SU-DHL-6 (cell line): ENCODE measurements around the gene TOMM34.

Source experiments
- H2AFZ ChIP-seq: fragments of 200-600 bp; sonication (generic); 2 replicates; pipeline ENCODE4 v1.6.1; 2014; ENCODE audit warnings: low read depth, mild to moderate bottlenecking, moderate library complexity, mixed read lengths, antibody characterized with exemption, low read length; ENCODE audit not compliant: severe bottlenecking
- H3F3A ChIP-seq: fragments of 200-600 bp; shearing (Covaris generic); 2 replicates; pipeline ENCODE4 v1.6.0; 2016; ENCODE audit warnings: antibody characterized with exemption, mild to moderate bottlenecking; ENCODE audit not compliant: insufficient read depth
- H3K27ac ChIP-seq: fragments of 200-600 bp; sonication (generic); 2 replicates; pipeline ENCODE4 v1.5.1; 2016; ENCODE audit warnings: low read depth, mild to moderate bottlenecking, low read length, moderate library complexity, mixed read lengths
- H3K27me3 ChIP-seq: fragments of 200-600 bp; sonication (generic), shearing (Covaris generic); 2 replicates; pipeline ENCODE4 v1.6.0; 2014; ENCODE audit warnings: mild to moderate bottlenecking, low read length
- H3K36me3 ChIP-seq: fragments of 200-600 bp; sonication (generic); 2 replicates; pipeline ENCODE4 v1.6.1; 2014; ENCODE audit warnings: mild to moderate bottlenecking, low read length, mixed read lengths
- H3K4me2 ChIP-seq: fragments of 300-600, 200-600 bp; shearing (Covaris generic), sonication (generic); 2 replicates; pipeline ENCODE4 v1.6.0; 2014; ENCODE audit warnings: low read length, low read depth, mild to moderate bottlenecking; ENCODE audit not compliant: poor library complexity, severe bottlenecking
- H3K4me3 ChIP-seq: fragments of 200-600 bp; sonication (generic); 2 replicates; pipeline ENCODE4 v1.5.1; 2014; ENCODE audit warnings: antibody characterized with exemption, low read length, mild to moderate bottlenecking, mixed read lengths; ENCODE audit not compliant: insufficient read depth, poor library complexity, severe bottlenecking
- H3K79me2 ChIP-seq: fragments of 200-600 bp; sonication (generic); 2 replicates; pipeline ENCODE4 v1.6.1; 2014; ENCODE audit warnings: mild to moderate bottlenecking, low read length, moderate library complexity; ENCODE audit not compliant: insufficient read depth
- H3K9ac ChIP-seq: fragments of 200-600 bp; sonication (generic); 2 replicates; pipeline ENCODE4 v1.7.0; 2014; ENCODE audit warnings: mild to moderate bottlenecking, low read length
- H3K9me2 ChIP-seq: fragments of 200-600 bp; sonication (generic); replicated peaks from 2 replicates; pipeline ENCODE4 v1.6.1; 2014; ENCODE audit warnings: low read length; ENCODE audit not compliant: insufficient read depth
- H3K9me3 ChIP-seq: fragments of 200-600 bp; sonication (generic); 2 replicates; pipeline ENCODE4 v1.6.1; 2014; ENCODE audit warnings: low read length, mixed read lengths; ENCODE audit not compliant: insufficient read depth
- H4K20me1 ChIP-seq: fragments of 200-600 bp; sonication (generic); 2 replicates; pipeline ENCODE4 v1.6.1; 2014; ENCODE audit warnings: low read depth, mild to moderate bottlenecking, antibody characterized with exemption, low read length, moderate library complexity, mixed read lengths
- CTCF ChIP-seq: fragments of 200-600 bp; sonication (generic); IDR thresholded peaks from one replicate; pipeline ENCODE4 v1.5.1; 2017; ENCODE audit warnings: antibody characterized with exemption, mild to moderate bottlenecking, low read length, moderate library complexity; ENCODE audit not compliant: insufficient read depth, poor library complexity, severe bottlenecking
- EZH2phosphoT487 ChIP-seq: fragments of 200-600 bp; sonication (generic), shearing (Covaris generic); conservative IDR thresholded peaks from 2 replicates; pipeline ENCODE4 v1.6.1; 2018; ENCODE audit warnings: mild to moderate bottlenecking, antibody characterized with exemption, low read length, moderate library complexity, mixed read lengths

Gene TOMM34

GRCh38 chr20:44948513-44948912, 11.7 kb downstream of the TOMM34 start:
- no peak overlapping the region for H3K4me2 ChIP-seq
- no peak overlapping the region for H3K27ac ChIP-seq
- no peaks in the 10 kb centered on the region for H3K9me2 ChIP-seq
- H3K27me3 ChIP-seq, result no peaks in the 10 kb centered on the region
- no peak for TF ChIP-seq EZH2phosphoT487
- TF ChIP-seq CTCF, result no peak
- no peaks in the 10 kb centered on the region for H4K20me1 ChIP-seq
- H3K36me3 ChIP-seq, result peaks cover 35% of the 10 kb centered on the region
- H3K9ac ChIP-seq, result no peak overlapping the region
- H3K9me3 ChIP-seq, result no peaks in the 10 kb centered on the region
- H3F3A ChIP-seq, result no peaks in the 10 kb centered on the region; the same call in 1 of the 2 replicates
- no peaks in the 10 kb centered on the region for H3K79me2 ChIP-seq
- no peak overlapping the region for H3K4me3 ChIP-seq
- no peak overlapping the region for H2AFZ ChIP-seq

GRCh38 chr20:44948107-44948506, 12.1 kb downstream of the TOMM34 start:
- Histone ChIP-seq H3K4me3 (no peak overlapping the region), H3K36me3 (peaks cover 37% of the 10 kb centered on the region), H4K20me1 (no peaks in the 10 kb centered on the region), H3K79me2 (no peaks in the 10 kb centered on the region), H3K9me3 (no peaks in the 10 kb centered on the region), H3K9ac (no peak overlapping the region), H2AFZ (no peak overlapping the region), H3K27me3 (no peaks in the 10 kb centered on the region), H3K27ac (no peak overlapping the region), H3K9me2 (no peaks in the 10 kb centered on the region), H3K4me2 (no peak overlapping the region), H3F3A (no peaks in the 10 kb centered on the region; the same call in 1 of the 2 replicates)
- no peak for TF ChIP-seq CTCF
- no peak for TF ChIP-seq EZH2phosphoT487

- peaks cover 33% of the 10 kb centered on the region for H3K36me3 ChIP-seq
- H3K9me3 ChIP-seq, result no peaks in the 10 kb centered on the region
- no peaks in the 10 kb centered on the region for H4K20me1 ChIP-seq
Observed at GRCh38 chr20:44946271-44946852, 13.8 kb downstream of the TOMM34 start.

More at GRCh38 chr20:44946271-44946852, 13.8 kb downstream of the TOMM34 start:
- no peak overlapping the region for H2AFZ ChIP-seq
- no peak overlapping the region for H3K27ac ChIP-seq
- no peaks in the 10 kb centered on the region for H3K79me2 ChIP-seq
- H3K4me2 ChIP-seq, result no peak overlapping the region
- no peaks in the 10 kb centered on the region for H3K27me3 ChIP-seq
- H3F3A ChIP-seq, result no peaks in the 10 kb centered on the region; the same call in 1 of the 2 replicates
- no peak overlapping the region for H3K4me3 ChIP-seq
- H3K9me2 ChIP-seq, result no peaks in the 10 kb centered on the region
- TF ChIP-seq EZH2phosphoT487 (no peak), CTCF (no peak)
- H3K9ac ChIP-seq, result no peak overlapping the region
